ENCODE results near the gene DNPH1. TPM values are rescaled to one million over a fixed set of nuclear protein-coding genes. Genes with fewer than 3 reads are reported as not detected.

Gene DNPH1
- total RNA-seq, 1 donor from 2014 or later, result 22.8 TPM

- Mint-ChIP-seq H3K4me3 (ENCODE audit: unreplicated experiment) (no peak overlapping the region), H3K36me3 (ENCODE audit: low read depth) (peaks cover 22% of the 10 kb centered on the region), H3K9me3 (ENCODE audit: low read depth) (no peaks in the 10 kb centered on the region), H3K27me3 (ENCODE audit: low read depth) (no peaks in the 10 kb centered on the region), H3K27ac (ENCODE audit: unreplicated experiment) (no peak overlapping the region), H3K4me1 (ENCODE audit: low read depth) (peaks cover 40% of the 10 kb centered on the region)
- no peak for TF ChIP-seq CTCF (IDR thresholded peaks at IDR 0.05)
- no peak for DNase-seq (ENCODE audit: low spot score)
Measured at GRCh38 chr6:43178150-43178549, 51.1 kb downstream of the DNPH1 start.

GRCh38 chr6:43176423-43176786 lies 52.9 kb downstream of the DNPH1 start:
- Mint-ChIP-seq H3K9me3 (ENCODE audit: low read depth) (no peaks in the 10 kb centered on the region), H3K27me3 (ENCODE audit: low read depth) (no peaks in the 10 kb centered on the region), H3K27ac (ENCODE audit: unreplicated experiment) (peak overlapping the region; percentile 61), H3K4me1 (ENCODE audit: low read depth) (peaks cover 35% of the 10 kb centered on the region), H3K4me3 (ENCODE audit: unreplicated experiment) (no peak overlapping the region), H3K36me3 (ENCODE audit: low read depth) (peaks cover 24% of the 10 kb centered on the region)
- no peak for DNase-seq (ENCODE audit: low spot score)
- TF ChIP-seq CTCF (IDR thresholded peaks at IDR 0.05), result no peak

- Mint-ChIP-seq H3K4me3 (ENCODE audit: unreplicated experiment) (no peak overlapping the region), H3K27ac (ENCODE audit: unreplicated experiment) (peak overlapping the region; percentile 61), H3K36me3 (ENCODE audit: low read depth) (peaks cover 24% of the 10 kb centered on the region), H3K27me3 (ENCODE audit: low read depth) (no peaks in the 10 kb centered on the region), H3K9me3 (ENCODE audit: low read depth) (no peaks in the 10 kb centered on the region), H3K4me1 (ENCODE audit: low read depth) (peaks cover 29% of the 10 kb centered on the region)
- no peak for DNase-seq (ENCODE audit: low spot score)
- no peak for TF ChIP-seq CTCF (IDR thresholded peaks at IDR 0.05)
Measured at GRCh38 chr6:43175676-43176422, 53.4 kb downstream of the DNPH1 start.

Other genes starting within 250 kb of the DNPH1 start
- 34.0 to 40.4 TPM (median 39.3 TPM) in 3 replicates for gene PPP2R5D, start 244.9 kb downstream of the DNPH1 start, total RNA-seq
- 71.1 to 86.2 TPM (median 71.6 TPM) in 3 replicates for gene MEA1, start 215.5 kb downstream of the DNPH1 start, total RNA-seq
- gene KLHDC3, start 215.2 kb downstream of the DNPH1 start, total RNA-seq, result 66.3 to 96.9 TPM (median 90.3 TPM) in 3 replicates
- 58.6 to 75.2 TPM (median 63.2 TPM) in 3 replicates for gene RRP36, start 207.9 kb downstream of the DNPH1 start, total RNA-seq
- gene CUL7, start 175.6 kb downstream of the DNPH1 start, total RNA-seq, result 53.6 to 64.8 TPM (median 54.3 TPM) in 3 replicates
- gene MRPL2, start 170.0 kb downstream of the DNPH1 start, total RNA-seq, result 42.6 to 46.6 TPM (median 42.9 TPM) in 3 replicates
- gene KLC4, start 169.8 kb downstream of the DNPH1 start, total RNA-seq, result 30.0 to 37.0 TPM (median 32.3 TPM) in 3 replicates
- 282 to 293 TPM (median 288 TPM) in 3 replicates for gene PTK7, start 153.2 kb downstream of the DNPH1 start, total RNA-seq
- 42.2 to 43.9 TPM (median 42.7 TPM) in 3 replicates for gene SRF, start 58.2 kb downstream of the DNPH1 start, total RNA-seq
- 17.5 to 36.6 TPM (median 19.8 TPM) in 3 replicates for gene CUL9, start 47.3 kb downstream of the DNPH1 start, total RNA-seq
- 0.07 TPM in 1 of 3 replicates, not detected in the others for gene TTBK1, start 14.0 kb upstream of the DNPH1 start, total RNA-seq
- not detected in 3 replicates for gene SLC22A7, start 68.8 kb upstream of the DNPH1 start, total RNA-seq
- gene CRIP3, start 79.3 kb upstream of the DNPH1 start, total RNA-seq, result 0.47 to 0.94 TPM (median 0.72 TPM) in 3 replicates
- 18.7 to 23.6 TPM (median 19.8 TPM) in 3 replicates for gene ZNF318, start 140.2 kb upstream of the DNPH1 start, total RNA-seq
- gene ABCC10, start 198.1 kb upstream of the DNPH1 start, total RNA-seq, result 42.5 to 43.2 TPM (median 43.1 TPM) in 3 replicates
- gene DLK2, start 226.1 kb upstream of the DNPH1 start, total RNA-seq, result 0.29 to 1.3 TPM (median 1.1 TPM) in 3 replicates
- 27.7 to 35.3 TPM (median 31.0 TPM) in 3 replicates for gene TJAP1, start 248.1 kb upstream of the DNPH1 start, total RNA-seq